Subcutaneous adipose tissue (tissue), 4 donors: ENCODE results near the gene BAZ2B. TPM values are rescaled to one million over a fixed set of nuclear protein-coding genes. Genes with fewer than 3 reads are reported as not detected.

Experiments used
- total RNA-seq, 4 donors: library from RNA; depleted of rRNA; stranded (reverse); fragments of >200 nt; gene quantifications; one replicate each; pipeline ENCODE4 v1.1.0, GENCODE V29; 2016
- TF ChIP-seq, protein P1 (sequence below): fragments of 450-650 bp; IDR thresholded peaks from one replicate; pipeline ENCODE4 v1.5.1; 2016; ENCODE audit warnings: low read depth, mild to moderate bottlenecking, control low read depth, antibody characterized with exemption, moderate library complexity

Gene BAZ2B
- total RNA-seq, 4 donors from 2014 or later, result 106 to 128 (median 112) TPM

- TF ChIP-seq, protein P1, sequence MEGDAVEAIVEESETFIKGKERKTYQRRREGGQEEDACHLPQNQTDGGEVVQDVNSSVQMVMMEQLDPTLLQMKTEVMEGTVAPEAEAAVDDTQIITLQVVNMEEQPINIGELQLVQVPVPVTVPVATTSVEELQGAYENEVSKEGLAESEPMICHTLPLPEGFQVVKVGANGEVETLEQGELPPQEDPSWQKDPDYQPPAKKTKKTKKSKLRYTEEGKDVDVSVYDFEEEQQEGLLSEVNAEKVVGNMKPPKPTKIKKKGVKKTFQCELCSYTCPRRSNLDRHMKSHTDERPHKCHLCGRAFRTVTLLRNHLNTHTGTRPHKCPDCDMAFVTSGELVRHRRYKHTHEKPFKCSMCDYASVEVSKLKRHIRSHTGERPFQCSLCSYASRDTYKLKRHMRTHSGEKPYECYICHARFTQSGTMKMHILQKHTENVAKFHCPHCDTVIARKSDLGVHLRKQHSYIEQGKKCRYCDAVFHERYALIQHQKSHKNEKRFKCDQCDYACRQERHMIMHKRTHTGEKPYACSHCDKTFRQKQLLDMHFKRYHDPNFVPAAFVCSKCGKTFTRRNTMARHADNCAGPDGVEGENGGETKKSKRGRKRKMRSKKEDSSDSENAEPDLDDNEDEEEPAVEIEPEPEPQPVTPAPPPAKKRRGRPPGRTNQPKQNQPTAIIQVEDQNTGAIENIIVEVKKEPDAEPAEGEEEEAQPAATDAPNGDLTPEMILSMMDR, result no peak
These were observed 25.1 kb downstream of the BAZ2B start for GRCh38 chr2:159591221-159591620.

GRCh38 chr2:159589286-159589685, 27.1 kb downstream of the BAZ2B start:
- TF ChIP-seq, protein P1, result no peak

GRCh38 chr2:159586034-159586433, 30.3 kb downstream of the BAZ2B start:
- TF ChIP-seq, protein P1, result no peak

DNA sequence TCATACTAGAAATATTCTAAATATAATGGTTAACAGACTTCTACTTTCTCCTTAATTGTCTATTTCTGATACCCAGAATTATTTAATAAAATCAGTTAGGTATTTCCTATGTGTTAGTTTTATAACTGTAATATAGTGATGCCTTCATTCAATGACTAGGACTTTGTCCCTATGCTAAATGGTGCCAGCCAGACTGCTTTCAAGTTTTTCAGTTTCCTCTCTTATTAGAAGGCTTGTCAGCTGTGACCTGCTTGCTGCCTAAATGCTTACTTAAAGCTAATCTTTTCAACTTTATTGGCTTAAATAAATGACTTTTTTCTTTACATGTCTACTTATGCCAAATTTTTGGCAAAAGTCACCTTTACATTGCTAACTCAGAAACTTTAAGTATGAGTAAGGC, 30.7 kb downstream of the BAZ2B start:
- TF ChIP-seq, protein P1, result no peak

DNA sequence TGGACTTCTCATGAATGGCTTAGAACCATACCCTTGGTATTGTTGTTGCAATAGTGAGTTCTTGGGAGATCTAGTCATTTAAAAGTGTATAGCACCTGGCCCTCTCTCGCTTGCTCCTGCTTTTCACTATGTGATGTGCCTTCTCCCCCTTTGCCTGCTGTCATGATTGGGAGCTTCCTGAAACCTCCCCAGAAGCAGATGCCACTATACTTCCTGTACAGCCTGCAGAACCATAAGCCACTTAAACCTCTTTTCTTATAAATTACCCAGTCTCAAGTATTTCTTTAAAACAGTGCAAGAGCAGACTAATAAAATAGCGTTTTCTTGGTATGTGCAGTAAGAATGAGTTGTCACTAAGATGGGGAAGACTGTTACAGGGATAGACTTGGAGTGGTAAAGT, 31.6 kb downstream of the BAZ2B start:
- TF ChIP-seq, protein P1, result no peak

DNA sequence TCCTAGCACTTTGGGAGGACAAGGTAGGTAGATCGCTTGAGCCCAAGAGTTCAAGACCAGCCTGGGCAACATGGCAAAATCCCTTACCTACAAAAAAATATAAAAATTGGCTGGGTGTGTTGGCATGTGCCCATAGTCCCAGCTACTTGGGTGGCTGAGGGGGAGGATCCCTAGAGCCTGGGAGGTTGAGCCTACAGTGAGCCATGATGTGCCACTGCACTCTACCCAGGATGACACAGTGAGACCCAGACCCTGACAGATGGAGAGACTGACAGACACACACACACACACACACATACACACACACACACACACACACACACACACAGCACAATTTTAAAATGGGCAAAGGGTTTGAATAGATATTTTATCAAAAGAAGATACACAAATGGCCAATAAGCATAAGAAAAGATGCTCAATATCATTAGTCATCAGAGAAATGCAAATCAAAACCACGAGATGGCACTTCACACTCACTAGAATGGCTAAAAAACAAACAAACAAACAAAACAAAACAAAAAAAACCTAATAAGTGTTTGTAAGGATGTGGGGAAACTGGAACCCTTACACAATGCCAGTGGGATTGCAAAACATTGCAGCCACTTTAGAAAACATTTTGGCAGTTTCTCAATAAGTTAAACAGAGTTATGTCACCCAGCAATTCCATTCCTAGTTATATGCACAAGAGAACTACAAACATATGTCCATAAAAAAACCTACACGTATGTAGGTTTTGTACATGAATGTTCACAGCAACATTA, 42.3 kb downstream of the BAZ2B start:
- TF ChIP-seq, protein P1, result no peak

DNA sequence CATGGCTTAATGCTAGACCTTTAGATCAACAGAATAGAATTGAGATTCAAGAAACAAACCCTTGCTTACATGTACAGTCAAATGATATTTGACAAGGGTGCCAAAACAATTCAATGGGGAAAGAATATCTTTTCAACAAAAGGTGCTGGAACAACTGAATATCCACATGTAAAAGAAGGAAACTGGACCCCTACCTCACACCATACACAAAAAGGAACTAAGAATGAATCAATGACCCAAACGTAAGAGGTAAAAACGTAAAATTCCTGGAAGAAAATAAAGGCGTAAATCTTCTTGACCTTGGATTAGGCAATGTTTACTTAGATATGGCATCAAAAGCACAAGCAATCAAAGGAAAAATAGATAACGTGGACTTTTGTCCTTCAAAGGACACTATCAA, 43.1 kb downstream of the BAZ2B start:
- TF ChIP-seq, protein P1, result no peak
